GM20000 (cell line): ENCODE results near the gene FGF4.

Source experiments
- DNase-seq: peaks from one replicate; pipeline ENCODE4 v3.0.0; 2012; ENCODE audit warnings: low spot score
- CTCF ChIP-seq: IDR thresholded peaks from 2 replicates; pipeline ENCODE4 v1.5.1; 2012; ENCODE audit warnings: mild to moderate bottlenecking, control low read depth; ENCODE audit errors: extremely low read depth, missing control alignments

FGF4 gene

GRCh38 chr11:69813839-69814238 is 38.7 kb upstream of the FGF4 start:
- DNase-seq, result no peak
- TF ChIP-seq CTCF, result no peak

GRCh38 chr11:69812946-69813345 is 37.8 kb upstream of the FGF4 start:
- no peak for DNase-seq
- TF ChIP-seq CTCF, result no peak

- no peak for DNase-seq
- no peak for TF ChIP-seq CTCF
Measured at GRCh38 chr11:69812256-69812655, 37.1 kb upstream of the FGF4 start.

GRCh38 chr11:69811431-69811830 is 36.3 kb upstream of the FGF4 start:
- TF ChIP-seq CTCF, result no peak

GRCh38 chr11:69810289-69811118 is 35.4 kb upstream of the FGF4 start:
- no peak for DNase-seq
- no peak for TF ChIP-seq CTCF

More at GRCh38 chr11:69811431-69811830, 36.3 kb upstream of the FGF4 start:
- no peak for DNase-seq

- TF ChIP-seq CTCF, result no peak
- no peak for DNase-seq
Measured at GRCh38 chr11:69808667-69809086, 33.5 kb upstream of the FGF4 start.

GRCh38 chr11:69807106-69807815 is 32.1 kb upstream of the FGF4 start:
- no peak for TF ChIP-seq CTCF
- no peak for DNase-seq
